GM12878 (cell line): ENCODE measurements around the gene SFSWAP. TPM values are rescaled to one million over a fixed set of nuclear protein-coding genes. Genes with fewer than 3 reads are reported as not detected.
A peak's percentile ranks its signal among the peaks of the same experiment; 100 is the strongest.

Source experiments
- ATAC-seq: fragments of 200-7000 bp; cut with Tn5 transposase; 3 replicates; pipeline ENCODE4 v1.9.1; 2020; ENCODE audit warnings: mild to moderate bottlenecking, moderate library complexity
- BruUV-seq: library from RNA; stranded (reverse); fragments of 400-500 nt; replicated peaks from 2 replicates; lab custom pipeline; 2021; lab: Mats Ljungman, UMichigan
- CTCF ChIA-PET: fragments of 300-600 bp; sonication (Branson Sonifier 250); formaldehyde crosslinking; extraction: SDS; loops from one replicate; lab custom pipeline; 2021; ENCODE audit warnings: inconsistent platforms; lab: Yijun Ruan, JAX
- POLR2A ChIA-PET: fragments of 350-600 bp; formaldehyde crosslinking; extraction: SDS; loops from one replicate; lab custom pipeline; 2021; ENCODE audit warnings: inconsistent platforms; lab: Charles Lee
- RAD21 ChIA-PET: fragments of 300-600 bp; sonication (Branson Sonifier 250); formaldehyde crosslinking; loops from one replicate; lab custom pipeline; 2023; ENCODE audit warnings: antibody characterized with exemption; ENCODE audit not compliant: unreplicated experiment; lab: Charles Lee
- SMC1A ChIA-PET: fragments of 300-600 bp; sonication (Branson Sonifier 250); formaldehyde crosslinking; loops from one replicate; lab custom pipeline; 2023; ENCODE audit not compliant: unreplicated experiment, uncharacterized antibody; lab: Charles Lee
- DNase-seq: peaks from one replicate; pipeline ENCODE4 v3.0.0-alpha.2; 2011; ENCODE audit warnings: low read depth, low spot score
- FAIRE-seq: peaks from 3 replicates; lab custom pipeline; 2011; peaks lifted over from hg19 to GRCh38; lab: Jason Lieb, UNC
- H2AFZ ChIP-seq: 2 replicates; pipeline ENCODE4 v1.6.0; 2011; ENCODE audit warnings: low read depth, low read length, control low read depth; ENCODE audit not compliant: control insufficient read depth
- H3K27ac ChIP-seq: 2 replicates; pipeline ENCODE4 v1.5.1; 2011; ENCODE audit warnings: control low read depth; ENCODE audit not compliant: control insufficient read depth, insufficient read depth
- H3K27me3 ChIP-seq, 2 experiments: replicated peaks in 1 of 2; 2 replicates each; pipeline versions ENCODE4 v1.6.0 to v1.6.1; 2011; ENCODE audit warnings: low read length in 1 of 2; ENCODE audit not compliant: control insufficient read depth in 2 of 2, insufficient read depth in 2 of 2
- H3K36me3 ChIP-seq, 2 experiments: 2 replicates each; pipeline ENCODE4 v1.5.1; 2011; ENCODE audit warnings: low read length in 1 of 2; ENCODE audit not compliant: control insufficient read depth in 2 of 2, insufficient read depth in 2 of 2
- H3K4me1 ChIP-seq: 2 replicates; pipeline ENCODE4 v1.6.1; 2011; ENCODE audit warnings: mild to moderate bottlenecking, low read length, moderate library complexity, mixed read lengths; ENCODE audit not compliant: control insufficient read depth, insufficient read depth
- H3K4me2 ChIP-seq: 2 replicates; pipeline ENCODE4 v1.6.0; 2011; ENCODE audit warnings: control low read depth; ENCODE audit not compliant: control insufficient read depth, insufficient read depth
- H3K4me3 ChIP-seq: fragments of 200-600 bp; sonication (generic); 2 replicates; pipeline ENCODE4 v1.5.1; 2016
- H3K79me2 ChIP-seq: 2 replicates; pipeline ENCODE4 v1.6.0; 2011; ENCODE audit warnings: low read length; ENCODE audit not compliant: control insufficient read depth, insufficient read depth
- H3K9ac ChIP-seq: 2 replicates; pipeline ENCODE4 v1.8.0; 2011; ENCODE audit warnings: low read length, control low read depth, mixed read lengths; ENCODE audit not compliant: control insufficient read depth, insufficient read depth
- H3K9me3 ChIP-seq: replicated peaks from 3 replicates; pipeline ENCODE4 v1.5.1; 2011; ENCODE audit warnings: mild to moderate bottlenecking, low read length; ENCODE audit not compliant: control insufficient read depth, insufficient read depth
- H4K20me1 ChIP-seq: 2 replicates; pipeline ENCODE4 v1.6.0; 2011; ENCODE audit not compliant: control insufficient read depth, insufficient read depth
- CHD1 ChIP-seq: IDR thresholded peaks from 2 replicates; pipeline ENCODE4 v1.6.1; 2012; ENCODE audit warnings: low read depth, low read length, improper control_type of control experiment
- EZH2 ChIP-seq: IDR thresholded peaks from 2 replicates; pipeline ENCODE4 v1.6.1; 2012; ENCODE audit warnings: low read depth, mild to moderate bottlenecking, control low read depth, inconsistent platforms, low read length, borderline replicate concordance; ENCODE audit not compliant: control insufficient read depth
- IRF3 ChIP-seq: fragments of 450-650 bp; IDR thresholded peaks from 2 replicates; pipeline ENCODE4 v1.6.1; 2014; ENCODE audit warnings: mild to moderate bottlenecking
- SMARCA5 ChIP-seq: fragments of 450-650 bp; IDR thresholded peaks from 2 replicates; pipeline ENCODE4 v1.6.1; 2017; ENCODE audit warnings: mild to moderate bottlenecking
- WGBS: methylation state at CpG from one replicate; pipeline ENCODE4 v1.1.6; 2016; ENCODE audit warnings: low lambda C conversion rate; ENCODE audit not compliant: insufficient replicate concordance, insufficient coverage; ENCODE audit errors: missing lambda C conversion rate; 5-methylcytosine and 5-hydroxymethylcytosine counted together
- in situ Hi-C: fragments of 300-500 bp; cut with MboI; formaldehyde crosslinking; loops from 9 replicates; pipeline ENCODE4 v1.14.3; 2018; ENCODE audit warnings: mixed read lengths
- intact Hi-C: fragments of 100-400 bp; cut with micrococcal nuclease; formaldehyde crosslinking; loops from one replicate; pipeline ENCODE4 v1.14.2; 2022; ENCODE audit not compliant: unreplicated experiment
- polyA plus RNA-seq, 11 experiments: library from polyadenylated mRNA; depleted of rRNA in 4 of 11; unstranded in 6 of 11; stranded (reverse) in 5 of 11; fragments of >200 nt; fragmentation: Nextera tagmentation in 4 of 11; fragmentation: Illumina TruSeq in 1 of 11; extraction: Ambion mirVana in 4 of 11; extraction: Trizol in 1 of 11; gene quantifications; 1 replicate in 1 of 11; 2 replicates in 10 of 11; pipeline versions ENCODE4 v1.2.1 to v1.2.3, GENCODE V29; 2011 to 2016; ENCODE audit warnings: inconsistent platforms in 2 of 11, missing spikeins in 2 of 11, low read depth in 1 of 11
- total RNA-seq, 4 experiments: library from RNA; depleted of rRNA in 3 of 4; stranded (reverse); fragments of >200 nt in 3 of 4; fragmentation: Illumina TruSeq in 1 of 4; extraction: Trizol in 1 of 4; gene quantifications; 2 replicates each; pipeline versions ENCODE4 v1.2.1 to v1.2.3, GENCODE V29; 2013 to 2021

Gene SFSWAP
- total and polyA plus RNA-seq, 10 of the 15 experiments (the other 5 are each of a cell fraction or from before 2014, with no cell fraction given), result 1.8 to 48.6 (median 25.0) TPM

GRCh38 chr12:131830914-131831571 lies 120.2 kb downstream of the SFSWAP start (continued):
- no peak for TF ChIP-seq EZH2
- TF ChIP-seq CHD1, result no peak

- Histone ChIP-seq H3K79me2 (no peaks in the 10 kb centered on the region), H3K9ac (no peak overlapping the region), H3K4me2 (no peak overlapping the region), H3K27ac (no peak overlapping the region), H2AFZ (no peak overlapping the region), H3K4me3 (no peak overlapping the region), H3K27me3 (peaks cover 7 to 9% of the 10 kb centered on the region in 2 experiments), H3K4me1 (no peaks in the 10 kb centered on the region), H4K20me1 (no peaks in the 10 kb centered on the region), H3K9me3 (no peaks in the 10 kb centered on the region), H3K36me3 (no peaks in the 10 kb centered on the region)
- no TSS peak for BruUV-seq
- ChIA-PET SMC1A (no interaction called here), POLR2A (no interaction called here), RAD21 (no interaction called here), CTCF (no interaction called here)
- TF ChIP-seq SMARCA5, result peak; percentile 51; the same call in 1 of the 2 replicates
- no peak for TF ChIP-seq IRF3
- DNase-seq (no peak), ATAC-seq (no peak), FAIRE-seq (no peak)
- in situ Hi-C loops, result no loop called here
- intact Hi-C loops, result no loop called here
- WGBS, result 100% methylated on average over 8 of the region's 16 CpGs
Observed at GRCh38 chr12:131831635-131832041, 120.7 kb downstream of the SFSWAP start.
